Measurements from ENCODE around the gene DBT. TPM values are rescaled to one million over a fixed set of nuclear protein-coding genes. Genes with fewer than 3 reads are reported as not detected.

The DBT gene
- total RNA-seq, 1 experiment from 2014 or later: 14.1 TPM

DNA sequence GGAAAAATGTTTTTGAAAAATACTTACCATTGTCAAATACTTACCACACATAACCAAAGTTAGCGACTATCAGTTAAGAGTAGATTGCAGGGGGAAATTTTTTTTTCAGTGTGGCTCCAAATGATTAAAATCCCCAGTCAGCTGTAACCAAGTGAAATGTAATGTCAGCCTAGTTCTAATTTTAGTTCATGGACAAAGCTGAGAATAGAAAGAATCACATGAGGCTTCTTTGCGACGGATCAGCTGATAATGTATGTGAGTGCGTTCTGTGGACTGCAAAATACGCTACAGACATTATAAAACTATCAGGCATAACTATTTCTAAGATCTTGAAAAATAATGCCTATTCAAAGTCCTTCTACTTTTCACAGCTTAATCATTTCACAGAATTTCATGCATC is 71.5 kb downstream of the DBT start, which contains the start of gene LRRC39:
LRRC39 (minus strand) TSS at position 166 of the 400 bp plus-strand sequence. CDS start 9,740 bp downstream, outside the sequence.
- Histone ChIP-seq H3K36me3 (ENCODE audit: control insufficient read depth, insufficient read depth, low read length) (no peaks in the 10 kb centered on the region), H3K9me3 (no peaks in the 10 kb centered on the region), H3K27me3 (replicated peaks; ENCODE audit: control insufficient read depth, insufficient read depth, low read length) (no peaks in the 10 kb centered on the region), H3K4me1 (no peaks in the 10 kb centered on the region), H3K4me3 (ENCODE audit: low read depth, low read length) (no peak within 1 kb of the TSS)
- Mint-ChIP-seq H3K4me3 (ENCODE audit: unreplicated experiment) (no peak within 1 kb of the TSS), H3K4me1 (ENCODE audit: low read depth, unreplicated experiment) (no peaks in the 10 kb centered on the region), H3K27me3 (ENCODE audit: insufficient read depth, unreplicated experiment) (no peaks in the 10 kb centered on the region), H3K27ac (ENCODE audit: unreplicated experiment) (no peak within 1 kb of the TSS), H3K9me3 (ENCODE audit: unreplicated experiment) (no peaks in the 10 kb centered on the region), H3K36me3 (ENCODE audit: insufficient read depth, unreplicated experiment) (peaks cover 5% of the 10 kb centered on the region)
- no peak for DNase-seq
- POLR2A ChIA-PET: no interaction called here
- no TSS peak for BruUV-seq (replicated peaks)
- CTCF ChIA-PET: no interaction called here
- TF ChIP-seq CTCF (IDR thresholded peaks at IDR 0.05; ENCODE audit: insufficient read depth in 1 of 2, low read depth in 1 of 2, low read length in 1 of 2, severe bottlenecking in 1 of 2, unreplicated experiment in 1 of 2): no peak
- intact Hi-C loops (cut with micrococcal nuclease; ENCODE audit: unreplicated experiment): no loop called here

DNA sequence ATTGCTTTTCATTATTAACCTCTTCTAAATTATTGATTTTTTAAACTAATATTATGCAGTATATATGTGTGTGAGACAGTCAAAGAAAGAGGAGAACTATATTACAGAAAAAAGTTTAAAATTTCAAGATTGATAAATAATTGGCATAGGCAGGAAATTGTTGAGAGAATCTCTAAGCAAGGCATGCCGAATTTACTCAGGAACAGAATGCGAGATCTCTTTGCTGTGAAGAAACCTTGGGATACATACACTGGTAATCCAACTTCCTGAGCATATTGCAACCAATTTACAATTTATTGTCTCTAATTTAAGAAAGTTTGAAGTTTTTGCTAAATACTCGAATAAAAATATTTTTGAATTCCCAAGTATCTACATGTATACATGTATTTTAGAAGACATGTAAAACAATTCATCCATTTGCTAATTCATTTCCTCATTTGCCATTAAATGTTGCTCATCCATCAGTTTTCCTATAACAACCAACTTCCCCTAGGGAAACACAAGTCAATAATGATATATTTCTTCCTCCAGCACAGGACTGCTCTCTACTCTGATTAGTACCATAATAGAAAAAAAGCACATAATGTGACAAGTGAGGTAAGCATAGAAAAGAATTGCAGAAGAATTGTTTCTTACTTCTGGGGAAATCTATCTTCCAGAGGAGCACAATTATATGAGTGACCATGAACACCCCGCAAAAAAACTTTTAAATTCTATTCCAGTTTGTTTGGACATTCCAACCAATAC is 72.2 kb downstream of the DBT start:
- Mint-ChIP-seq H3K27ac (ENCODE audit: unreplicated experiment) (no peak overlapping the region), H3K9me3 (ENCODE audit: unreplicated experiment) (no peaks in the 10 kb centered on the region), H3K36me3 (ENCODE audit: insufficient read depth, unreplicated experiment) (peaks cover 5% of the 10 kb centered on the region), H3K4me1 (ENCODE audit: low read depth, unreplicated experiment) (no peaks in the 10 kb centered on the region), H3K4me3 (ENCODE audit: unreplicated experiment) (no peak overlapping the region), H3K27me3 (ENCODE audit: insufficient read depth, unreplicated experiment) (no peaks in the 10 kb centered on the region)
- H3K4me1 ChIP-seq: no peaks in the 10 kb centered on the region
- intact Hi-C loops (cut with micrococcal nuclease; ENCODE audit: unreplicated experiment): no loop called here
- BruUV-seq (replicated peaks): no TSS peak
- TF ChIP-seq CTCF (IDR thresholded peaks at IDR 0.05; ENCODE audit: insufficient read depth in 1 of 2, low read depth in 1 of 2, low read length in 1 of 2, severe bottlenecking in 1 of 2, unreplicated experiment in 1 of 2): no peak
- DNase-seq: no peak
- no peaks in the 10 kb centered on the region for H3K9me3 ChIP-seq
- no peaks in the 10 kb centered on the region for H3K27me3 ChIP-seq (replicated peaks; ENCODE audit: control insufficient read depth, insufficient read depth, low read length)
- CTCF ChIA-PET: no interaction called here
- no peaks in the 10 kb centered on the region for H3K36me3 ChIP-seq (ENCODE audit: control insufficient read depth, insufficient read depth, low read length)
- POLR2A ChIA-PET: no interaction called here
- H3K4me3 ChIP-seq (ENCODE audit: low read depth, low read length): no peak overlapping the region

DNA sequence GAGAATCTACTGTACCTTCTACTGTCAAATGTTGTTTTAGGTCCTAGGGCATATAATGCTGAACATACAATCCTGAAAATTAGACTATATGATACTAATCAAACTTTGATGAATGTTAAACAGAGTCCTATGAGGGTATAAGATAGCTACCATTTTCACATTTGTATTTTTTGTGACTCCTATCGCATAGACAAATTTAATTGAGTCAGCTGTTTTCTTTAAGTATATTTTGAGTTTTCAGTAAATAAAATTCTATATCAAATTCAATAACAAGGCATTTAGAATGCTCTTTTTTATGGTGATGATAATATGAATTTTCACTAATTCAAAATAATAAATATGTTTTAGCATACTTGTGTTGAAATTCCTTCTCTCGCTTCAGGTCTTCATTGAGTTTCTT is 81.6 kb downstream of the DBT start:
- no peaks in the 10 kb centered on the region for H3K9me3 ChIP-seq
- CTCF ChIA-PET: no interaction called here
- no peak for TF ChIP-seq CTCF (IDR thresholded peaks at IDR 0.05; ENCODE audit: insufficient read depth in 1 of 2, low read depth in 1 of 2, low read length in 1 of 2, severe bottlenecking in 1 of 2, unreplicated experiment in 1 of 2)
- no peaks in the 10 kb centered on the region for H3K27me3 ChIP-seq (replicated peaks; ENCODE audit: control insufficient read depth, insufficient read depth, low read length)
- no TSS peak for BruUV-seq (replicated peaks)
- no peak for DNase-seq
- intact Hi-C loops (cut with micrococcal nuclease; ENCODE audit: unreplicated experiment): no loop called here
- Mint-ChIP-seq H3K27ac (ENCODE audit: unreplicated experiment) (no peak overlapping the region), H3K27me3 (ENCODE audit: insufficient read depth, unreplicated experiment) (no peaks in the 10 kb centered on the region), H3K4me1 (ENCODE audit: low read depth, unreplicated experiment) (no peaks in the 10 kb centered on the region), H3K4me3 (ENCODE audit: unreplicated experiment) (no peak overlapping the region), H3K9me3 (ENCODE audit: unreplicated experiment) (no peaks in the 10 kb centered on the region), H3K36me3 (ENCODE audit: insufficient read depth, unreplicated experiment) (no peaks in the 10 kb centered on the region)
- POLR2A ChIA-PET: no interaction called here
- H3K4me1 ChIP-seq: no peaks in the 10 kb centered on the region
- H3K4me3 ChIP-seq (ENCODE audit: low read depth, low read length): no peak overlapping the region
- H3K36me3 ChIP-seq (ENCODE audit: control insufficient read depth, insufficient read depth, low read length): no peaks in the 10 kb centered on the region

Data from Caco-2 (cell line).